Neural cell (in vitro differentiated cells): ENCODE data around the gene C17orf113.

Experiments used
- CTCF ChIP-seq: fragments of 450-650 bp; IDR thresholded peaks from 2 replicates; pipeline ENCODE4 v1.5.1; 2014; ENCODE audit warnings: antibody characterized with exemption, mild to moderate bottlenecking, moderate library complexity; ENCODE audit not compliant: poor library complexity, severe bottlenecking
- SMC3 ChIP-seq: fragments of 450-650 bp; conservative IDR thresholded peaks from 2 replicates; pipeline ENCODE4 v1.6.1; 2014; ENCODE audit warnings: antibody characterized with exemption, mild to moderate bottlenecking, moderate library complexity; ENCODE audit not compliant: poor library complexity

GRCh38 chr17:42052346-42052877 lies 2.0 kb upstream of the C17orf113 start:
- TF ChIP-seq SMC3: no peak
- no peak for TF ChIP-seq CTCF
